SU-DHL-6 (cell line): Measurements from ENCODE around the gene SLC12A7.

Experiments
- H2AFZ ChIP-seq: fragments of 200-600 bp; sonication (generic); 2 replicates; pipeline ENCODE4 v1.6.1; 2014; ENCODE audit warnings: low read depth, mild to moderate bottlenecking, moderate library complexity, mixed read lengths, antibody characterized with exemption, low read length; ENCODE audit not compliant: severe bottlenecking
- H3F3A ChIP-seq: fragments of 200-600 bp; shearing (Covaris generic); 2 replicates; pipeline ENCODE4 v1.6.0; 2016; ENCODE audit warnings: antibody characterized with exemption, mild to moderate bottlenecking; ENCODE audit not compliant: insufficient read depth
- H3K27ac ChIP-seq: fragments of 200-600 bp; sonication (generic); 2 replicates; pipeline ENCODE4 v1.5.1; 2016; ENCODE audit warnings: low read depth, mild to moderate bottlenecking, low read length, moderate library complexity, mixed read lengths
- H3K27me3 ChIP-seq: fragments of 200-600 bp; sonication (generic), shearing (Covaris generic); 2 replicates; pipeline ENCODE4 v1.6.0; 2014; ENCODE audit warnings: mild to moderate bottlenecking, low read length
- H3K36me3 ChIP-seq: fragments of 200-600 bp; sonication (generic); 2 replicates; pipeline ENCODE4 v1.6.1; 2014; ENCODE audit warnings: mild to moderate bottlenecking, low read length, mixed read lengths
- H3K4me2 ChIP-seq: fragments of 300-600, 200-600 bp; shearing (Covaris generic), sonication (generic); 2 replicates; pipeline ENCODE4 v1.6.0; 2014; ENCODE audit warnings: low read length, low read depth, mild to moderate bottlenecking; ENCODE audit not compliant: poor library complexity, severe bottlenecking
- H3K4me3 ChIP-seq: fragments of 200-600 bp; sonication (generic); 2 replicates; pipeline ENCODE4 v1.5.1; 2014; ENCODE audit warnings: antibody characterized with exemption, low read length, mild to moderate bottlenecking, mixed read lengths; ENCODE audit not compliant: insufficient read depth, poor library complexity, severe bottlenecking
- H3K79me2 ChIP-seq: fragments of 200-600 bp; sonication (generic); 2 replicates; pipeline ENCODE4 v1.6.1; 2014; ENCODE audit warnings: mild to moderate bottlenecking, low read length, moderate library complexity; ENCODE audit not compliant: insufficient read depth
- H3K9ac ChIP-seq: fragments of 200-600 bp; sonication (generic); 2 replicates; pipeline ENCODE4 v1.7.0; 2014; ENCODE audit warnings: mild to moderate bottlenecking, low read length
- H3K9me2 ChIP-seq: fragments of 200-600 bp; sonication (generic); replicated peaks from 2 replicates; pipeline ENCODE4 v1.6.1; 2014; ENCODE audit warnings: low read length; ENCODE audit not compliant: insufficient read depth
- H3K9me3 ChIP-seq: fragments of 200-600 bp; sonication (generic); 2 replicates; pipeline ENCODE4 v1.6.1; 2014; ENCODE audit warnings: low read length, mixed read lengths; ENCODE audit not compliant: insufficient read depth
- H4K20me1 ChIP-seq: fragments of 200-600 bp; sonication (generic); 2 replicates; pipeline ENCODE4 v1.6.1; 2014; ENCODE audit warnings: low read depth, mild to moderate bottlenecking, antibody characterized with exemption, low read length, moderate library complexity, mixed read lengths
- EZH2phosphoT487 ChIP-seq: fragments of 200-600 bp; sonication (generic), shearing (Covaris generic); conservative IDR thresholded peaks from 2 replicates; pipeline ENCODE4 v1.6.1; 2018; ENCODE audit warnings: mild to moderate bottlenecking, antibody characterized with exemption, low read length, moderate library complexity, mixed read lengths
- TF ChIP-seq, protein P1 (sequence below): fragments of 200-600 bp; sonication (generic); IDR thresholded peaks from one replicate; pipeline ENCODE4 v1.5.1; 2017; ENCODE audit warnings: antibody characterized with exemption, mild to moderate bottlenecking, low read length, moderate library complexity; ENCODE audit not compliant: insufficient read depth, poor library complexity, severe bottlenecking

The SLC12A7 gene

DNA sequence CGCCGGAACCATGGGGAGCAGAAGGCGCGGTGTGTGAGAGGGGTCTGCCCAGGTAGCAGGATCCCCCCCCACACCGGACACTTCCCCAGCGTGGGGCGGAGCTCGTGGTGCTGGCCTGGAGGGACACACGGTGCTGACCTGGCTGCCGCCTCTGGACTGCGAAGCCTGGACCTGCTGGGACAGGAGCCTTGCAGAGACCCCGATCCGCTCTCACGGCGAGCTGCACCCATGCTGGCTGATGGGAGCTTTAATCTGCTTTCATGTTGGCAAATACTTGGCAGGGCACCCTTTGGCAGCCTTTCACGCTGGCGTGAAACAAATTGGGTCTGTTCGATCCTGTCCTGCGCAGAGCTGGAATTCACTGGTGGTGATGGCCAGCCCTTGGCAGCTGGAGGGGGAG lies 95.8 kb downstream of the SLC12A7 start:
- H3K9me2 ChIP-seq = no peaks in the 10 kb centered on the region
- H3F3A ChIP-seq = no peaks in the 10 kb centered on the region
- TF ChIP-seq, protein P1, sequence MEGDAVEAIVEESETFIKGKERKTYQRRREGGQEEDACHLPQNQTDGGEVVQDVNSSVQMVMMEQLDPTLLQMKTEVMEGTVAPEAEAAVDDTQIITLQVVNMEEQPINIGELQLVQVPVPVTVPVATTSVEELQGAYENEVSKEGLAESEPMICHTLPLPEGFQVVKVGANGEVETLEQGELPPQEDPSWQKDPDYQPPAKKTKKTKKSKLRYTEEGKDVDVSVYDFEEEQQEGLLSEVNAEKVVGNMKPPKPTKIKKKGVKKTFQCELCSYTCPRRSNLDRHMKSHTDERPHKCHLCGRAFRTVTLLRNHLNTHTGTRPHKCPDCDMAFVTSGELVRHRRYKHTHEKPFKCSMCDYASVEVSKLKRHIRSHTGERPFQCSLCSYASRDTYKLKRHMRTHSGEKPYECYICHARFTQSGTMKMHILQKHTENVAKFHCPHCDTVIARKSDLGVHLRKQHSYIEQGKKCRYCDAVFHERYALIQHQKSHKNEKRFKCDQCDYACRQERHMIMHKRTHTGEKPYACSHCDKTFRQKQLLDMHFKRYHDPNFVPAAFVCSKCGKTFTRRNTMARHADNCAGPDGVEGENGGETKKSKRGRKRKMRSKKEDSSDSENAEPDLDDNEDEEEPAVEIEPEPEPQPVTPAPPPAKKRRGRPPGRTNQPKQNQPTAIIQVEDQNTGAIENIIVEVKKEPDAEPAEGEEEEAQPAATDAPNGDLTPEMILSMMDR = no peak
- no peak for TF ChIP-seq EZH2phosphoT487
- no peak overlapping the region for H3K4me3 ChIP-seq
- H3K4me2 ChIP-seq = no peak overlapping the region
- H3K9ac ChIP-seq = no peak overlapping the region
- no peaks in the 10 kb centered on the region for H3K79me2 ChIP-seq
- H2AFZ ChIP-seq = no peak overlapping the region
- no peaks in the 10 kb centered on the region for H3K27me3 ChIP-seq
- H3K36me3 ChIP-seq = no peaks in the 10 kb centered on the region
- no peaks in the 10 kb centered on the region for H4K20me1 ChIP-seq
- no peaks in the 10 kb centered on the region for H3K9me3 ChIP-seq
- H3K27ac ChIP-seq = no peak overlapping the region

- Histone ChIP-seq H3K36me3 (no peaks in the 10 kb centered on the region), H3K9me2 (no peaks in the 10 kb centered on the region), H3K9ac (no peak overlapping the region), H3K27ac (no peak overlapping the region), H4K20me1 (no peaks in the 10 kb centered on the region), H3K79me2 (no peaks in the 10 kb centered on the region), H3K4me2 (no peak overlapping the region), H3F3A (no peaks in the 10 kb centered on the region), H3K27me3 (no peaks in the 10 kb centered on the region), H3K4me3 (no peak overlapping the region), H3K9me3 (no peaks in the 10 kb centered on the region), H2AFZ (no peak overlapping the region)
- no peak for TF ChIP-seq EZH2phosphoT487
- TF ChIP-seq, protein P1 = no peak
Observed at GRCh38 chr5:1015507-1015906, 96.4 kb downstream of the SLC12A7 start.

GRCh38 chr5:1014781-1015221 lies 97.1 kb downstream of the SLC12A7 start:
- H3K9me3 ChIP-seq = no peaks in the 10 kb centered on the region
- no peak overlapping the region for H3K4me3 ChIP-seq
- no peaks in the 10 kb centered on the region for H3K27me3 ChIP-seq
- no peak overlapping the region for H3K9ac ChIP-seq
- no peaks in the 10 kb centered on the region for H3K36me3 ChIP-seq
- H3K27ac ChIP-seq = no peak overlapping the region
- H3K79me2 ChIP-seq = no peaks in the 10 kb centered on the region
- no peaks in the 10 kb centered on the region for H3K9me2 ChIP-seq
- no peak overlapping the region for H3K4me2 ChIP-seq
- TF ChIP-seq, protein P1 = no peak
- no peak for TF ChIP-seq EZH2phosphoT487
- H4K20me1 ChIP-seq = no peaks in the 10 kb centered on the region
- no peaks in the 10 kb centered on the region for H3F3A ChIP-seq
- no peak overlapping the region for H2AFZ ChIP-seq

DNA sequence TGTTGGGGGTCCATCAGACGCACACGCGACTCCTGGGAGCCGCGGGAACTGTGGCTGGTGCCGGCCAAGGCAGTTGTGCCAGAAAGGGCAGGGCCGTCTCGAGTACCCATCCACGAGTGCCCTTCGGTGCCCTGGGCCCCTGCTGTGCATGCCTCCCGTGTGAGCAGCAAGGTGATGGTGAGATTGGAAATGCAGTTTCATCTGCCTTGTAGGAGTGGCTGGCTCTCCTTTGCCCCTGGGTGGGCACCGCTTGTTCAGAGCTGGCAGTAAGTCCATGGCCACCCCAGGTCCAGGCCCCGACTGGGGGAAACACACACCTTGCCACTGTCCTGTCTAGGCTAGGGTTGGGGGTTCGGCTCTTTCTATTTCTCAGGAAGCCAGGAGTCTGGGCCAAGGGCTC lies 97.5 kb downstream of the SLC12A7 start:
- H3K9me3 ChIP-seq = no peaks in the 10 kb centered on the region
- no peaks in the 10 kb centered on the region for H4K20me1 ChIP-seq
- no peak overlapping the region for H3K4me3 ChIP-seq
- H3K27ac ChIP-seq = no peak overlapping the region
- no peaks in the 10 kb centered on the region for H3K36me3 ChIP-seq
- no peak overlapping the region for H3K4me2 ChIP-seq
- H3K9me2 ChIP-seq = no peaks in the 10 kb centered on the region
- H3K79me2 ChIP-seq = no peaks in the 10 kb centered on the region
- TF ChIP-seq EZH2phosphoT487 = no peak
- TF ChIP-seq, protein P1 = no peak
- H3K9ac ChIP-seq = no peak overlapping the region
- H2AFZ ChIP-seq = no peak overlapping the region
- H3K27me3 ChIP-seq = no peaks in the 10 kb centered on the region
- H3F3A ChIP-seq = no peaks in the 10 kb centered on the region
